MCF 10A (cell line): ENCODE data around the gene ADAMTS2. TPM values are rescaled to one million over a fixed set of nuclear protein-coding genes. Genes with fewer than 3 reads are reported as not detected.

ENCODE experiments used
- BruUV-seq: library from RNA; stranded (reverse); fragments of 400-500 nt; replicated peaks from 2 replicates; lab custom pipeline; 2021; lab: Mats Ljungman, UMichigan
- CTCF ChIA-PET: fragments of 300-600 bp; sonication (Branson Sonifier 250); formaldehyde crosslinking; extraction: SDS; loops from one replicate; lab custom pipeline; 2021; ENCODE audit warnings: antibody characterized with exemption, inconsistent platforms; lab: Yijun Ruan, JAX
- POLR2A ChIA-PET: fragments of 300-600, 350-650 bp; sonication (Branson Sonifier 250); formaldehyde crosslinking; extraction: SDS; loops from one replicate; lab custom pipeline; 2020; ENCODE audit warnings: antibody characterized with exemption, inconsistent platforms; lab: Yijun Ruan, JAX
- DNase-seq: peaks from one replicate; pipeline ENCODE4 v3.0.0-alpha.2; 2018; ENCODE audit not compliant: unreplicated experiment
- H3K27ac Mint-ChIP-seq: one replicate; pipeline ENCODE4 v1.8.0; 2022; ENCODE audit warnings: mild to moderate bottlenecking, low read depth, mixed read lengths; ENCODE audit not compliant: unreplicated experiment
- H3K27me3 Mint-ChIP-seq: one replicate; pipeline ENCODE4 v1.8.0; 2022; ENCODE audit warnings: mixed read lengths; ENCODE audit not compliant: insufficient read depth, unreplicated experiment
- H3K36me3 Mint-ChIP-seq: one replicate; pipeline ENCODE4 v1.8.0; 2022; ENCODE audit warnings: mild to moderate bottlenecking, moderate library complexity, mixed read lengths; ENCODE audit not compliant: insufficient read depth, unreplicated experiment
- H3K4me1 Mint-ChIP-seq: one replicate; pipeline ENCODE4 v1.8.0; 2022; ENCODE audit warnings: mixed read lengths; ENCODE audit not compliant: insufficient read depth, unreplicated experiment
- H3K4me3 Mint-ChIP-seq: one replicate; pipeline ENCODE4 v1.8.0; 2022; ENCODE audit warnings: mild to moderate bottlenecking, moderate library complexity, mixed read lengths; ENCODE audit not compliant: unreplicated experiment
- H3K9me3 Mint-ChIP-seq: one replicate; pipeline ENCODE4 v1.8.0; 2022; ENCODE audit warnings: mixed read lengths; ENCODE audit not compliant: unreplicated experiment
- CTCF ChIP-seq: fragments of 200-600 bp; IDR thresholded peaks from one replicate; pipeline ENCODE4 v1.8.0; 2022; ENCODE audit warnings: antibody characterized with exemption, mild to moderate bottlenecking; ENCODE audit not compliant: unreplicated experiment
- intact Hi-C: fragments of 100-400 bp; cut with micrococcal nuclease; formaldehyde crosslinking; loops from 2 replicates; pipeline ENCODE4 v1.14.1; 2022
- total RNA-seq: library from RNA; stranded (reverse); gene quantifications from 2 replicates; pipeline ENCODE4 v1.2.3, GENCODE V29; 2022

The ADAMTS2 gene
- total RNA-seq, 1 experiment from 2014 or later, result not detected

GRCh38 chr5:179118338-179118737, 226.9 kb downstream of the ADAMTS2 start:
- ChIA-PET CTCF (interaction anchor here (0.6 to 1.0 kb wide), 4 partner anchors 24 to 1060 kb away, joined by 3 to 4 read pairs (median 3); no protein-coding TSS in a partner anchor), POLR2A (interaction anchor here (0.6 kb wide), 1 partner anchor 148 kb away, joined by 3 read pairs; no protein-coding TSS in a partner anchor)
- no peak for TF ChIP-seq CTCF
- Mint-ChIP-seq H3K4me3 (no peak overlapping the region), H3K9me3 (peaks cover 27% of the 10 kb centered on the region), H3K36me3 (no peaks in the 10 kb centered on the region), H3K4me1 (no peaks in the 10 kb centered on the region), H3K27ac (no peak overlapping the region), H3K27me3 (no peaks in the 10 kb centered on the region)
- BruUV-seq, result no TSS peak
- intact Hi-C loops, result no loop called here
- no peak for DNase-seq

DNA sequence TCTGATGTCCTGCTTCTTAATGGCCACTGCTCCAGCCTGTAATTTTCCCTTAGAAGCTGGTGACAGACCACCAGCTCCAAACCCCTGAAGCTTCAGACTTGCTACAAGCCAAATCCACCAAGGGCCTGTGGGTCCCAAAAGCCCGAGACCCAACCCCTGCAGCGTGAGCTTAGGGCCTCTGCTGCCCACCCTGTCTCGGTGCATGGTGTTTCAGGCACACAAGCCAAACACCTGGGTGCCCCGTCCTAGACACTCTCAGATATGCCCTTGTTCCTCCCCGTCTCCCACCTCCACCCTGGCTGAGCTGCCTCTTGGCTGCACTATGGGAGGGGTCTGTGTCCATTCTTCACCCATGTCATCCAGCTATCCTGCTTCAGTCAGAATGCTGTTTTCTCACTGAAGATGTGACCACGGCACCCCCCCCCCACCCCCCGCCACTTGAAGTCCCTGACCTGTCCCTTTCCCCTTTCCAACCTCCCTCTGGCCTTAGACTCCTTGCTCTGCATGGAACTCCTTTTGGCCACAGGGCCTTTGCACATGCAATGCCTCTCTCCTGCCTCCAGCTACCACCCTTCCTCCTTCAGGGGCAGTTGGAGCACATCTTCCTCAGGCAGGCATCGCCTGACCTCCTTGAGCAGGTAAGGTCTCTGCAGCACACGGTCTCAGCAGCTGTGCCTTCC, 229.3 kb downstream of the ADAMTS2 start:
- H3K36me3 Mint-ChIP-seq, result no peaks in the 10 kb centered on the region

GRCh38 chr5:179115307-179115706, 230.0 kb downstream of the ADAMTS2 start:
- Mint-ChIP-seq H3K27ac (no peak overlapping the region), H3K4me1 (no peaks in the 10 kb centered on the region), H3K4me3 (no peak overlapping the region), H3K36me3 (no peaks in the 10 kb centered on the region), H3K9me3 (peaks cover 33% of the 10 kb centered on the region), H3K27me3 (no peaks in the 10 kb centered on the region)
- BruUV-seq, result no TSS peak
- intact Hi-C loops, result no loop called here
- CTCF ChIA-PET, result no interaction called here
- DNase-seq, result no peak
- TF ChIP-seq CTCF, result no peak
- POLR2A ChIA-PET, result interaction anchor here (0.6 kb wide), 1 partner anchor 903 kb away, joined by 3 read pairs; no protein-coding TSS in a partner anchor

More for the DNA sequence above, 229.3 kb downstream of the ADAMTS2 start:
- Mint-ChIP-seq H3K4me1 (no peaks in the 10 kb centered on the region), H3K27me3 (no peaks in the 10 kb centered on the region), H3K4me3 (no peak overlapping the region), H3K27ac (no peak overlapping the region), H3K9me3 (peaks cover 34% of the 10 kb centered on the region)
- ChIA-PET CTCF (no interaction called here), POLR2A (no interaction called here)
- BruUV-seq, result no TSS peak
- DNase-seq, result no peak
- no peak for TF ChIP-seq CTCF
- intact Hi-C loops, result no loop called here

GRCh38 chr5:179114756-179115155, 230.5 kb downstream of the ADAMTS2 start:
- intact Hi-C loops, result no loop called here
- H3K9me3 Mint-ChIP-seq, result peaks cover 28% of the 10 kb centered on the region
- BruUV-seq, result no TSS peak
- no peak overlapping the region for H3K27ac Mint-ChIP-seq
- no peaks in the 10 kb centered on the region for H3K36me3 Mint-ChIP-seq
- TF ChIP-seq CTCF, result no peak
- no peaks in the 10 kb centered on the region for H3K27me3 Mint-ChIP-seq
- DNase-seq, result no peak
- ChIA-PET POLR2A (interaction anchor here (0.6 kb wide), 1 partner anchor 903 kb away, joined by 3 read pairs; no protein-coding TSS in a partner anchor), CTCF (no interaction called here)
- no peaks in the 10 kb centered on the region for H3K4me1 Mint-ChIP-seq
- H3K4me3 Mint-ChIP-seq, result no peak overlapping the region
